Gastroesophageal sphincter (tissue), 4 donors: ENCODE results near the gene GLYATL1B. TPM values are rescaled to one million over a fixed set of nuclear protein-coding genes. Genes with fewer than 3 reads are reported as not detected.
"Not testable (repeated sequence)": the region's sequence is repeated elsewhere in the genome, so short reads cannot be mapped to it uniquely, and the experiment has no call there.

Source experiments
- ATAC-seq: fragments of 150-250 bp; one replicate; pipeline ENCODE4 v1.9.1; 2016; ENCODE audit warnings: mild to moderate bottlenecking, moderate library complexity
- H3K27ac ChIP-seq, 4 donors: fragments of 200-600 bp; sonication (generic) in 3 of 4; 1 replicate in 3 of 4; 2 replicates in 1 of 4; pipeline ENCODE4 v1.5.1; 2016 to 2019
- H3K27me3 ChIP-seq: fragments of 200-600 bp; sonication (generic); one replicate; pipeline ENCODE4 v1.5.1; 2019
- H3K36me3 ChIP-seq, 2 donors: fragments of 200-600 bp; sonication (generic); one replicate each; pipeline ENCODE4 v1.5.1; 2019; ENCODE audit warnings: control low read depth in 1 of 2
- H3K4me1 ChIP-seq, 3 donors: fragments of 200-600 bp; sonication (generic); 1 replicate in 2 of 3; 2 replicates in 1 of 3; pipeline ENCODE4 v1.5.1; 2016 to 2019; ENCODE audit warnings: control low read depth in 2 of 3
- H3K4me3 ChIP-seq, 2 donors: fragments of 200-600 bp; sonication (generic); one replicate each; pipeline ENCODE4 v1.5.1; 2019; ENCODE audit warnings: mild to moderate bottlenecking in 1 of 2, moderate library complexity in 1 of 2
- H3K9me3 ChIP-seq, 3 donors: fragments of 200-600 bp; sonication (generic); one replicate each; pipeline ENCODE4 v1.5.1; 2017 to 2019; ENCODE audit warnings: control low read depth in 2 of 3
- CTCF ChIP-seq, 4 experiments: fragments of 200-600 bp in 2 of 4; fragments of 450-650 bp in 2 of 4; sonication (generic) in 1 of 4; IDR thresholded peaks; one replicate each; pipeline ENCODE4 v1.5.1; 2017 to 2019; ENCODE audit warnings: antibody characterized with exemption in 4 of 4, mild to moderate bottlenecking in 2 of 4, moderate library complexity in 2 of 4
- EP300 ChIP-seq: sonication (generic); formaldehyde crosslinking; IDR thresholded peaks from one replicate; pipeline ENCODE4 v1.6.1; 2017; ENCODE audit warnings: antibody characterized with exemption, mild to moderate bottlenecking
- POLR2A ChIP-seq, 2 donors: fragments of 450-650 bp; IDR thresholded peaks; one replicate each; pipeline ENCODE4 v1.6.1; 2017; ENCODE audit warnings: antibody characterized with exemption in 2 of 2, mild to moderate bottlenecking in 2 of 2, moderate library complexity in 1 of 2
- POLR2AphosphoS5 ChIP-seq: sonication (generic); formaldehyde crosslinking; IDR thresholded peaks from one replicate; pipeline ENCODE4 v1.6.1; 2017; ENCODE audit warnings: antibody characterized with exemption
- WGBS, 2 donors: methylation state at CpG; one replicate each; pipeline ENCODE4 v1.1.5; 2018; ENCODE audit warnings: low coverage in 1 of 2; 5-methylcytosine and 5-hydroxymethylcytosine counted together
- total RNA-seq, 4 donors: library from RNA; depleted of rRNA; stranded (reverse); fragments of >200 nt; gene quantifications; one replicate each; pipeline ENCODE4 v1.1.0, GENCODE V29; 2016

GLYATL1B gene
- total RNA-seq, 4 donors from 2014 or later, result not detected

- H3K27ac ChIP-seq, H3K36me3 ChIP-seq, H3K9me3 ChIP-seq, H3K4me1 ChIP-seq: not testable (repeated sequence)
- H3K27me3 ChIP-seq, result peaks cover 60% of the 10 kb centered on the region
- peak in 3 of 4 experiments; percentile 18 to 69 (median 31) for TF ChIP-seq CTCF (IDR thresholded peaks at IDR 0.05)
- peak overlapping the region in 1 of 2 donors; percentile 34 for H3K4me3 ChIP-seq
- 14 to 21% methylated on average over 10 to 15 of the region's 27 CpGs for WGBS, 2 donors
- ATAC-seq, result peak; percentile 80
These were observed 27.7 kb upstream of the GLYATL1B start for GRCh38 chr11:59058120-59059033.

- not testable (repeated sequence) for ATAC-seq, H3K9me3 ChIP-seq, H3K4me3 ChIP-seq, H3K27ac ChIP-seq, H3K36me3 ChIP-seq, H3K4me1 ChIP-seq
- H3K27me3 ChIP-seq, result peaks cover 73% of the 10 kb centered on the region
- 45 to 91% methylated on average over 1 to 3 of the region's 3 CpGs for WGBS, 2 donors
These were observed 26.0 kb upstream of the GLYATL1B start for GRCh38 chr11:59060096-59060495.

GRCh38 chr11:59062602-59063529, 23.2 kb upstream of the GLYATL1B start:
- Histone ChIP-seq H3K9me3 (no peaks in the 10 kb centered on the region), H3K4me3 (no peak overlapping the region), H3K27me3 (peaks cover 67% of the 10 kb centered on the region), H3K36me3 (no peaks in the 10 kb centered on the region), H3K27ac (no peak overlapping the region), H3K4me1 (no peaks in the 10 kb centered on the region)
- 60 to 88% methylated on average over 7 to 8 of the region's 56 CpGs for WGBS, 2 donors
- ATAC-seq, result no peak
- no peak for TF ChIP-seq POLR2A (IDR thresholded peaks at IDR 0.05)
- TF ChIP-seq CTCF (IDR thresholded peaks at IDR 0.05), result no peak
- no peak for TF ChIP-seq POLR2AphosphoS5
- TF ChIP-seq EP300, result no peak

- not testable (repeated sequence) for ATAC-seq, H3K27ac ChIP-seq, H3K4me1 ChIP-seq, H3K9me3 ChIP-seq, H3K4me3 ChIP-seq, H3K36me3 ChIP-seq
- WGBS, 2 donors, result 78% methylated on average over 7 to 12 of the region's 14 CpGs
- H3K27me3 ChIP-seq, result peaks cover 55% of the 10 kb centered on the region
These were observed 21.9 kb upstream of the GLYATL1B start for GRCh38 chr11:59063996-59064727.

GRCh38 chr11:59069087-59069486, 17.0 kb upstream of the GLYATL1B start:
- no peaks in the 10 kb centered on the region for H3K4me1 ChIP-seq
- no peak overlapping the region for H3K27ac ChIP-seq
- peaks cover 0 to 7% (median 0%) of the 10 kb centered on the region in 3 donors for H3K9me3 ChIP-seq
- no peaks in the 10 kb centered on the region for H3K36me3 ChIP-seq
- H3K4me3 ChIP-seq, result no peak overlapping the region
- no peak for ATAC-seq
- WGBS, 2 donors, result 50 to 76% methylated on average over 1 of the region's 1 CpG
- TF ChIP-seq CTCF (IDR thresholded peaks at IDR 0.05) (no peak), POLR2AphosphoS5 (no peak), EP300 (no peak), POLR2A (IDR thresholded peaks at IDR 0.05) (no peak)
- peaks cover 22% of the 10 kb centered on the region for H3K27me3 ChIP-seq
